ENCODE data around the gene KRT6B. TPM values are rescaled to one million over a fixed set of nuclear protein-coding genes. Genes with fewer than 3 reads are reported as not detected.

The KRT6B gene
- total RNA-seq, 1 experiment from 2014 or later, result not detected

GRCh38 chr12:52400906-52401305 is 51.0 kb downstream of the KRT6B start:
- H3K27ac ChIP-seq (ENCODE audit: low read depth, low read length), result no peak overlapping the region
- no peaks in the 10 kb centered on the region for H4K20me1 ChIP-seq (ENCODE audit: insufficient read depth)
- intact Hi-C loops (cut with micrococcal nuclease), result no loop called here
- ChIA-PET POLR2A (interaction anchor here (1.1 kb wide), 1 partner anchor 254 kb away, joined by 6 read pairs; no protein-coding TSS in a partner anchor), CTCF (no interaction called here), RAD21 (ENCODE audit: low non-redundant PET in 1 of 2, low total read pairs in 2 of 2, uncharacterized antibody in 2 of 2, unreplicated experiment in 2 of 2) (no interaction called here)
- no peaks in the 10 kb centered on the region for H3K27me3 ChIP-seq (ENCODE audit: insufficient read depth, low read length)
- no peaks in the 10 kb centered on the region for H3K9me2 ChIP-seq (ENCODE audit: insufficient read depth)
- no peaks in the 10 kb centered on the region for H3K79me2 ChIP-seq (ENCODE audit: insufficient read depth, low read length)
- peaks cover 0 to 2% of the 10 kb centered on the region in 2 experiments; a peak in 1 of 4 replicates for H3K4me1 ChIP-seq (ENCODE audit: control insufficient read depth in 1 of 2, insufficient read depth in 2 of 2, low read length in 2 of 2)
- no peaks in the 10 kb centered on the region for H3K9me3 ChIP-seq (ENCODE audit: control insufficient read depth in 1 of 2, insufficient read depth in 1 of 2, low read depth in 1 of 2, low read length in 2 of 2)
- H3K36me3 ChIP-seq (ENCODE audit: control insufficient read depth in 1 of 2, insufficient read depth in 2 of 2, low read length in 2 of 2), result no peaks in the 10 kb centered on the region
- H3K4me3 ChIP-seq (replicated peaks in 1 of 2; ENCODE audit: low read depth in 1 of 2, low read length in 2 of 2), result no peak overlapping the region
- no peak for DNase-seq (ENCODE audit: low read depth, low spot score)
- no peak overlapping the region for H2AFZ ChIP-seq (ENCODE audit: low read depth, low read length, poor library complexity, severe bottlenecking)
- H3K9ac ChIP-seq (ENCODE audit: low read length), result no peak overlapping the region
- no TSS peak for BruUV-seq (replicated peaks)
- no peak for ATAC-seq
- TF ChIP-seq POLR2AphosphoS5 (IDR thresholded peaks at IDR 0.05; ENCODE audit: low read depth, low read length), result no peak
- no peak for TF ChIP-seq EGR1 (IDR thresholded peaks at IDR 0.05; ENCODE audit: low read depth)
- TF ChIP-seq SIN3A (IDR thresholded peaks at IDR 0.05; ENCODE audit: low read depth), result no peak
- TF ChIP-seq ZNF274 (IDR thresholded peaks at IDR 0.05; ENCODE audit: low read depth, low read length), result no peak
- TF ChIP-seq EZH2 (IDR thresholded peaks at IDR 0.05), result no peak
- no peak for TF ChIP-seq POLR2A (IDR thresholded peaks at IDR 0.05; ENCODE audit: borderline replicate concordance, extremely low read depth, insufficient read depth, insufficient read length)
- TF ChIP-seq FOSL1 (IDR thresholded peaks at IDR 0.05; ENCODE audit: low read depth), result no peak
- TF ChIP-seq, protein P1, sequence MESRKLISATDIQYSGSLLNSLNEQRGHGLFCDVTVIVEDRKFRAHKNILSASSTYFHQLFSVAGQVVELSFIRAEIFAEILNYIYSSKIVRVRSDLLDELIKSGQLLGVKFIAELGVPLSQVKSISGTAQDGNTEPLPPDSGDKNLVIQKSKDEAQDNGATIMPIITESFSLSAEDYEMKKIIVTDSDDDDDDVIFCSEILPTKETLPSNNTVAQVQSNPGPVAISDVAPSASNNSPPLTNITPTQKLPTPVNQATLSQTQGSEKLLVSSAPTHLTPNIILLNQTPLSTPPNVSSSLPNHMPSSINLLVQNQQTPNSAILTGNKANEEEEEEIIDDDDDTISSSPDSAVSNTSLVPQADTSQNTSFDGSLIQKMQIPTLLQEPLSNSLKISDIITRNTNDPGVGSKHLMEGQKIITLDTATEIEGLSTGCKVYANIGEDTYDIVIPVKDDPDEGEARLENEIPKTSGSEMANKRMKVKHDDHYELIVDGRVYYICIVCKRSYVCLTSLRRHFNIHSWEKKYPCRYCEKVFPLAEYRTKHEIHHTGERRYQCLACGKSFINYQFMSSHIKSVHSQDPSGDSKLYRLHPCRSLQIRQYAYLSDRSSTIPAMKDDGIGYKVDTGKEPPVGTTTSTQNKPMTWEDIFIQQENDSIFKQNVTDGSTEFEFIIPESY (IDR thresholded peaks at IDR 0.05; ENCODE audit: extremely low read depth, insufficient replicate concordance, low read length), result no peak
- no peak overlapping the region for H3K4me2 ChIP-seq (ENCODE audit: low read length)

GRCh38 chr12:52399756-52400155 is 52.2 kb downstream of the KRT6B start:
- H3K4me1 ChIP-seq (ENCODE audit: control insufficient read depth in 1 of 2, insufficient read depth in 2 of 2, low read length in 2 of 2), result peaks cover 0 to 5% of the 10 kb centered on the region in 2 experiments; a peak in 1 of 4 replicates
- intact Hi-C loops (cut with micrococcal nuclease), result loop anchor here (5.0 kb wide), 3 partner anchors 163 to 257 kb away; no protein-coding TSS in a partner anchor

More at GRCh38 chr12:52399756-52400155, 52.2 kb downstream of the KRT6B start:
- BruUV-seq (replicated peaks), result no TSS peak
- no peaks in the 10 kb centered on the region for H3K9me2 ChIP-seq (ENCODE audit: insufficient read depth)
- TF ChIP-seq ATF3 (IDR thresholded peaks at IDR 0.05), result no peak
- ATAC-seq (no peak), DNase-seq (ENCODE audit: low read depth, low spot score) (no peak)
- H4K20me1 ChIP-seq (ENCODE audit: insufficient read depth), result no peaks in the 10 kb centered on the region
- no peaks in the 10 kb centered on the region for H3K36me3 ChIP-seq (ENCODE audit: control insufficient read depth in 1 of 2, insufficient read depth in 2 of 2, low read length in 2 of 2)
- ChIA-PET POLR2A (no interaction called here), RAD21 (ENCODE audit: low non-redundant PET in 1 of 2, low total read pairs in 2 of 2, uncharacterized antibody in 2 of 2, unreplicated experiment in 2 of 2) (no interaction called here), CTCF (interaction anchor here (3.4 kb wide), 1 partner anchor 480 kb away, joined by 12 read pairs; no protein-coding TSS in a partner anchor)
- no peak overlapping the region for H2AFZ ChIP-seq (ENCODE audit: low read depth, low read length, poor library complexity, severe bottlenecking)
- H3K4me3 ChIP-seq (replicated peaks in 1 of 2; ENCODE audit: low read depth in 1 of 2, low read length in 2 of 2), result no peak overlapping the region
- no peaks in the 10 kb centered on the region for H3K27me3 ChIP-seq (ENCODE audit: insufficient read depth, low read length)
- H3K9ac ChIP-seq (ENCODE audit: low read length), result no peak overlapping the region
- H3K79me2 ChIP-seq (ENCODE audit: insufficient read depth, low read length), result no peaks in the 10 kb centered on the region
- no peak overlapping the region for H3K27ac ChIP-seq (ENCODE audit: low read depth, low read length)
- no peak overlapping the region for H3K4me2 ChIP-seq (ENCODE audit: low read length)
- H3K9me3 ChIP-seq (ENCODE audit: control insufficient read depth in 1 of 2, insufficient read depth in 1 of 2, low read depth in 1 of 2, low read length in 2 of 2), result no peaks in the 10 kb centered on the region
